HG03095 (cell line): ENCODE measurements around the gene GOLGA2.

Source experiments
- ATAC-seq: cut with Tn5 transposase; IDR thresholded peaks from one replicate; pipeline ENCODE4 v1.9.1; 2021; ENCODE audit warnings: moderate library complexity; ENCODE audit not compliant: unreplicated experiment

Gene GOLGA2

GRCh38 chr9:128275198-128276007, at the start of gene GOLGA2:
GOLGA2 (minus strand) TSS chr9:128276007; CDS start chr9:128275976, 31 bp downstream.
- ATAC-seq: peak; percentile 36

- ATAC-seq: no peak
Observed at GRCh38 chr9:128324401-128324800, 48.6 kb upstream of the GOLGA2 start.

- ATAC-seq: no peak
Observed at GRCh38 chr9:128323791-128324190, 48.0 kb upstream of the GOLGA2 start.

- ATAC-seq: no peak
Observed at GRCh38 chr9:128323212-128323730, 47.5 kb upstream of the GOLGA2 start.

GRCh38 chr9:128322404-128323211, 46.8 kb upstream of the GOLGA2 start, which contains the start of the genes COQ4 and TRUB2:
COQ4 (plus strand) TSS chr9:128322839; CDS start chr9:128322859, 20 bp downstream.
TRUB2 (minus strand) TSS chr9:128322447; CDS start chr9:128322408, 39 bp downstream.
- peak; percentile 75 for ATAC-seq

- no peak for ATAC-seq
Observed at GRCh38 chr9:128321879-128322403, 46.1 kb upstream of the GOLGA2 start.

GRCh38 chr9:128321343-128321742, 45.5 kb upstream of the GOLGA2 start:
- ATAC-seq: no peak

GRCh38 chr9:128317629-128318028, 41.8 kb upstream of the GOLGA2 start:
- no peak for ATAC-seq

GRCh38 chr9:128316421-128316820, 40.6 kb upstream of the GOLGA2 start:
- ATAC-seq: no peak

GRCh38 chr9:128314697-128315096, 38.9 kb upstream of the GOLGA2 start:
- no peak for ATAC-seq

GRCh38 chr9:128310461-128310860, 34.7 kb upstream of the GOLGA2 start:
- ATAC-seq: no peak

GRCh38 chr9:128309551-128309950, 33.7 kb upstream of the GOLGA2 start:
- no peak for ATAC-seq

GRCh38 chr9:128304971-128305288, 29.1 kb upstream of the GOLGA2 start:
- ATAC-seq: no peak

GRCh38 chr9:128304136-128304970, 28.5 kb upstream of the GOLGA2 start:
- no peak for ATAC-seq

- no peak for ATAC-seq
Observed at GRCh38 chr9:128298535-128299482, 23.0 kb upstream of the GOLGA2 start.

GRCh38 chr9:128297221-128297773, 21.5 kb upstream of the GOLGA2 start:
- no peak for ATAC-seq

GRCh38 chr9:128296340-128297220, 20.8 kb upstream of the GOLGA2 start:
- no peak for ATAC-seq

GRCh38 chr9:128294142-128294541, 18.3 kb upstream of the GOLGA2 start:
- no peak for ATAC-seq
